KMS-11 (cell line): ENCODE results near the gene KBTBD3.
A peak's percentile ranks its signal among the peaks of the same experiment; 100 is the strongest.

ENCODE experiments used
- H2AFZ ChIP-seq: fragments of 200-600 bp; sonication (generic); 2 replicates; pipeline ENCODE4 v1.6.1; 2016; ENCODE audit warnings: antibody characterized with exemption, mixed run types, low read depth
- H3K27ac ChIP-seq: fragments of 200-600 bp; sonication (generic); 2 replicates; pipeline ENCODE4 v1.6.1; 2016; ENCODE audit warnings: mild to moderate bottlenecking, mixed run types
- H3K27me3 ChIP-seq: fragments of 200-600 bp; sonication (generic); 2 replicates; pipeline ENCODE4 v1.6.1; 2017; ENCODE audit warnings: mild to moderate bottlenecking, low read depth, mixed run types, moderate library complexity; ENCODE audit not compliant: insufficient read depth
- H3K36me3 ChIP-seq: fragments of 200-600 bp; sonication (generic); 2 replicates; pipeline ENCODE4 v1.6.1; 2017; ENCODE audit warnings: mild to moderate bottlenecking, mixed run types; ENCODE audit not compliant: insufficient read depth
- H3K4me1 ChIP-seq: fragments of 200-600 bp; sonication (generic); 2 replicates; pipeline ENCODE4 v1.6.1; 2016; ENCODE audit warnings: mild to moderate bottlenecking, low read depth, mixed run types; ENCODE audit not compliant: poor library complexity, severe bottlenecking
- H3K4me2 ChIP-seq: fragments of 200-600 bp; sonication (generic); 2 replicates; pipeline ENCODE4 v1.7.0; 2016; ENCODE audit warnings: mild to moderate bottlenecking, mixed run types
- H3K4me3 ChIP-seq: fragments of 200-600 bp; sonication (generic); IDR thresholded peaks from 2 replicates; pipeline ENCODE4 v1.6.1; 2017; ENCODE audit warnings: low read depth, low read length, mixed read lengths; ENCODE audit not compliant: insufficient read depth
- H3K79me2 ChIP-seq: fragments of 200-600 bp; sonication (generic); 2 replicates; pipeline ENCODE4 v1.6.1; 2016; ENCODE audit warnings: low read depth, mixed run types; ENCODE audit not compliant: insufficient read depth
- H3K9ac ChIP-seq: fragments of 200-600 bp; sonication (generic); 2 replicates; pipeline ENCODE4 v1.6.1; 2016; ENCODE audit warnings: mild to moderate bottlenecking, mixed run types
- H4K20me1 ChIP-seq: fragments of 200-600 bp; sonication (generic); 2 replicates; pipeline ENCODE4 v1.6.1; 2016; ENCODE audit warnings: mild to moderate bottlenecking, mixed run types; ENCODE audit not compliant: insufficient read depth
- CTCF ChIP-seq: fragments of 200-600 bp; sonication (generic); conservative IDR thresholded peaks from 2 replicates; pipeline ENCODE4 v1.6.1; 2017; ENCODE audit warnings: low read depth, mild to moderate bottlenecking, antibody characterized with exemption, low read length, moderate library complexity, mixed read lengths

KBTBD3 gene

GRCh38 chr11:106021181-106021966 lies 55.8 kb downstream of the KBTBD3 start:
- peaks cover 10% of the 10 kb centered on the region for H3K4me1 ChIP-seq
- H3K4me3 ChIP-seq = no peak overlapping the region
- H3K27ac ChIP-seq = no peak overlapping the region
- no peak for TF ChIP-seq CTCF
- H3K4me2 ChIP-seq = peak overlapping the region; percentile 55
- H2AFZ ChIP-seq = peak overlapping the region; percentile 78; the same call in 1 of the 2 replicates
- H3K27me3 ChIP-seq = no peaks in the 10 kb centered on the region
- no peaks in the 10 kb centered on the region for H4K20me1 ChIP-seq
- H3K36me3 ChIP-seq = no peaks in the 10 kb centered on the region
- H3K9ac ChIP-seq = peak overlapping the region; percentile 56; the same call in 1 of the 2 replicates
- H3K79me2 ChIP-seq = 0 out of 2 replicates have a peak, but pooled peaks cover 9% of the 10 kb centered on the region

- Histone ChIP-seq H3K79me2 (0 out of 2 replicates have a peak, but pooled peaks cover 9% of the 10 kb centered on the region), H3K4me2 (no peak overlapping the region), H3K27me3 (no peaks in the 10 kb centered on the region), H4K20me1 (no peaks in the 10 kb centered on the region), H3K4me1 (peaks cover 10% of the 10 kb centered on the region), H3K9ac (no peak overlapping the region), H2AFZ (no peak overlapping the region), H3K36me3 (no peaks in the 10 kb centered on the region), H3K4me3 (no peak overlapping the region), H3K27ac (no peak overlapping the region)
- no peak for TF ChIP-seq CTCF
Measured at GRCh38 chr11:106017093-106017492, 60.1 kb downstream of the KBTBD3 start.

GRCh38 chr11:106015066-106015465 lies 62.1 kb downstream of the KBTBD3 start:
- H3K4me2 ChIP-seq = no peak overlapping the region
- H3K79me2 ChIP-seq = no peaks in the 10 kb centered on the region
- H3K4me3 ChIP-seq = no peak overlapping the region
- no peaks in the 10 kb centered on the region for H4K20me1 ChIP-seq
- H3K4me1 ChIP-seq = no peaks in the 10 kb centered on the region
- H2AFZ ChIP-seq = no peak overlapping the region
- H3K36me3 ChIP-seq = no peaks in the 10 kb centered on the region
- no peaks in the 10 kb centered on the region for H3K27me3 ChIP-seq
- no peak overlapping the region for H3K27ac ChIP-seq
- no peak for TF ChIP-seq CTCF
- no peak overlapping the region for H3K9ac ChIP-seq

- H3K4me3 ChIP-seq = no peak overlapping the region
- H3K36me3 ChIP-seq = no peaks in the 10 kb centered on the region
- no peak overlapping the region for H3K27ac ChIP-seq
- H2AFZ ChIP-seq = no peak overlapping the region
- no peaks in the 10 kb centered on the region for H3K79me2 ChIP-seq
- TF ChIP-seq CTCF = no peak
- H3K27me3 ChIP-seq = no peaks in the 10 kb centered on the region
- no peak overlapping the region for H3K9ac ChIP-seq
- no peaks in the 10 kb centered on the region for H3K4me1 ChIP-seq
- H4K20me1 ChIP-seq = no peaks in the 10 kb centered on the region
- no peak overlapping the region for H3K4me2 ChIP-seq
Measured at GRCh38 chr11:106014620-106015019, 62.5 kb downstream of the KBTBD3 start.
